Left lung (tissue), 10 donors: ENCODE results near the gene MMP24. TPM values are rescaled to one million over a fixed set of nuclear protein-coding genes. Genes with fewer than 3 reads are reported as not detected.
A peak's percentile ranks its signal among the peaks of the same experiment; 100 is the strongest.

Experiments
- ATAC-seq: fragments of 200-7000 bp; cut with Tn5 transposase; one replicate; pipeline ENCODE4 v1.9.1; 2020; ENCODE audit warnings: moderate library complexity
- DNase-seq, 4 donors: peaks; one replicate each; pipeline ENCODE4 v3.0.0-alpha.2; 2013 to 2020
- H3K27ac ChIP-seq, 2 donors: fragments of 200-600 bp; sonication (generic) in 1 of 2; one replicate each; pipeline versions ENCODE4 v1.5.0 to v1.8.0; 2020 to 2021
- H3K27me3 ChIP-seq, 2 donors: fragments of 200-600 bp; sonication (generic) in 1 of 2; one replicate each; pipeline versions ENCODE4 v1.5.0 to v1.8.0; 2020 to 2021
- H3K36me3 ChIP-seq, 2 donors: fragments of 200-600 bp; sonication (generic) in 1 of 2; one replicate each; pipeline versions ENCODE4 v1.5.0 to v1.8.0; 2020 to 2021
- H3K4me1 ChIP-seq, 2 donors: fragments of 200-600 bp; one replicate each; pipeline ENCODE4 v1.8.0; 2021
- H3K4me3 ChIP-seq, 2 donors: fragments of 200-600 bp; sonication (generic) in 1 of 2; one replicate each; pipeline versions ENCODE4 v1.5.0 to v1.8.0; 2020 to 2021; ENCODE audit warnings: mild to moderate bottlenecking in 1 of 2
- H3K9me3 ChIP-seq, 2 donors: fragments of 200-600 bp; sonication (generic) in 1 of 2; one replicate each; pipeline versions ENCODE4 v1.5.0 to v1.8.0; 2020 to 2021
- CTCF ChIP-seq, 2 donors: fragments of 200-600 bp; sonication (generic) in 1 of 2; IDR thresholded peaks; one replicate each; pipeline versions ENCODE4 v1.5.0 to v1.8.0; 2021; ENCODE audit warnings: antibody characterized with exemption in 2 of 2
- intact Hi-C, 2 donors: fragments of 100-400 bp; cut with DNase I; formaldehyde crosslinking; loops; one replicate each; pipeline versions ENCODE4 v1.11.2 to v1.14.2; 2022
- polyA plus RNA-seq, 6 donors: library from polyadenylated mRNA; unstranded; fragments of 120-200 nt; gene quantifications; one replicate each; pipeline ENCODE4 v1.2.1, GENCODE V29; 2013; ENCODE audit not compliant: insufficient read length in 6 of 6
- total RNA-seq, 2 donors: library from RNA; stranded (reverse); fragmentation: NEBNext Ultra II Directional; extraction: Animal tissue kit (Norgen Biotek cat#: 25700); gene quantifications; one replicate each; pipeline ENCODE4 v1.2.1, GENCODE V29; 2021
- donor health status: DM: no; HTN: yes; CAD: no.
- donor health status: DM: no; HTN: no; CAD: no.

Gene MMP24
- total and polyA plus RNA-seq, 8 donors = 1.3 to 24.9 (median 1.9) TPM

GRCh38 chr20:35207950-35208611 lies 18.4 kb upstream of the MMP24 start:
- peaks cover 0 to 12% of the 10 kb centered on the region in 2 donors for H3K4me1 ChIP-seq
- H3K36me3 ChIP-seq = no peaks in the 10 kb centered on the region
- DNase-seq (peak in 3 of 4 donors; percentile 75 to 86 (median 76)), ATAC-seq (peak; percentile 100)
- peak overlapping the region; percentile 39 to 42 for H3K27ac ChIP-seq
- intact Hi-C loops = loop anchor here in 1 of 2 donors (5.0 kb wide), 1 partner anchor 61 kb away; the partner anchor contains the start of gene EDEM2
- TF ChIP-seq CTCF (IDR thresholded peaks at IDR 0.05) = peak; percentile 59 to 73
- no peak overlapping the region for H3K4me3 ChIP-seq
- H3K9me3 ChIP-seq = no peaks in the 10 kb centered on the region
- H3K27me3 ChIP-seq = no peaks in the 10 kb centered on the region

GRCh38 chr20:35215066-35215956 lies 11.2 kb upstream of the MMP24 start:
- peak; percentile 40 for ATAC-seq
- Histone ChIP-seq H3K4me1 (no peaks in the 10 kb centered on the region), H3K4me3 (no peak overlapping the region), H3K27me3 (no peaks in the 10 kb centered on the region), H3K36me3 (no peaks in the 10 kb centered on the region), H3K27ac (no peak overlapping the region), H3K9me3 (no peaks in the 10 kb centered on the region)
- intact Hi-C loops = no loop called here
- DNase-seq = no peak
- TF ChIP-seq CTCF (IDR thresholded peaks at IDR 0.05) = no peak

- H3K27me3 ChIP-seq = no peaks in the 10 kb centered on the region
- H3K27ac ChIP-seq = no peak overlapping the region
- no peak for DNase-seq
- H3K36me3 ChIP-seq = no peaks in the 10 kb centered on the region
- no peak overlapping the region for H3K4me3 ChIP-seq
- no peak for ATAC-seq
- H3K4me1 ChIP-seq = no peaks in the 10 kb centered on the region
- intact Hi-C loops = no loop called here
- TF ChIP-seq CTCF (IDR thresholded peaks at IDR 0.05) = no peak
- no peaks in the 10 kb centered on the region for H3K9me3 ChIP-seq
These were observed 9.9 kb upstream of the MMP24 start for GRCh38 chr20:35216541-35216940.

GRCh38 chr20:35223941-35224340 lies 2.5 kb upstream of the MMP24 start:
- Histone ChIP-seq H3K4me3 (no peak overlapping the region), H3K9me3 (no peaks in the 10 kb centered on the region), H3K36me3 (no peaks in the 10 kb centered on the region), H3K4me1 (peaks cover 0 to 10% of the 10 kb centered on the region in 2 donors), H3K27me3 (peaks cover 0 to 29% of the 10 kb centered on the region in 2 donors), H3K27ac (no peak overlapping the region)
- intact Hi-C loops = no loop called here
- ATAC-seq (no peak), DNase-seq (no peak)
- TF ChIP-seq CTCF (IDR thresholded peaks at IDR 0.05) = no peak

- peaks cover 0 to 10% of the 10 kb centered on the region in 2 donors for H3K4me1 ChIP-seq
- H3K27ac ChIP-seq = no peak overlapping the region
- no peak for TF ChIP-seq CTCF (IDR thresholded peaks at IDR 0.05)
- ATAC-seq = no peak
- H3K9me3 ChIP-seq = no peaks in the 10 kb centered on the region
- no peaks in the 10 kb centered on the region for H3K36me3 ChIP-seq
- H3K27me3 ChIP-seq = peaks cover 0 to 29% of the 10 kb centered on the region in 2 donors
- no peak for DNase-seq
- intact Hi-C loops = no loop called here
- H3K4me3 ChIP-seq = no peak overlapping the region
These were observed 2.0 kb upstream of the MMP24 start for GRCh38 chr20:35224536-35224935.
